ENCODE measurements around the gene C1QTNF12. TPM values are rescaled to one million over a fixed set of nuclear protein-coding genes. Genes with fewer than 3 reads are reported as not detected.
A peak's percentile ranks its signal among the peaks of the same experiment; 100 is the strongest.

C1QTNF12 gene
- total RNA-seq, 2 experiments from 2014 or later, result 1.8 to 6.1 TPM

DNA sequence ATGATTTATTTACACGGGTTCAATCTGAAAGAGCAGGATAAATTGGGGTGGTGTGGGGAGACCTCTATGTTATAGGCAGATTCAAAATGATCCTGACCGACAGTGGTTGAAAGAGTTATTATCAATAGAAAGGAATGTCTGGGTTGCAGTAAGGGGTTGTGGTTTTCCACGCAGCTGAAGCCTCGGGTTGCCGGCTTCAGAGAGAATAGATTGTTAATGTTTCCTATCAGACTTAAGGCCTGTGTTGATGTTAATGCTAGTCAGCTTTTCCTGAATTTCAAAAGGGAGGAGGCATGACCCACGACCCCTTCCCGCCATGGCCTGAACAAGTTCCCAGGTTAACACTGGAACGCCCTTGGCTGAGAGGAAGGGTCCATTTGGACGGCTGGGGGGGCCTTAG, 29.3 kb upstream of the C1QTNF12 start:
- no TSS peak for BruUV-seq (replicated peaks)
- Histone ChIP-seq H3K9me3 (ENCODE audit: low read length) (no peaks in the 10 kb centered on the region), H3K9me2 (ENCODE audit: insufficient read depth, low read length) (no peaks in the 10 kb centered on the region), H2AFZ (ENCODE audit: low read length) (no peak overlapping the region), H3K27ac (ENCODE audit: low read depth, low read length, poor library complexity, severe bottlenecking) (no peak overlapping the region), H3K79me2 (ENCODE audit: insufficient read depth, low read depth, low read length) (peaks cover 24% of the 10 kb centered on the region), H3K4me1 (ENCODE audit: insufficient read depth, low read length, poor library complexity, severe bottlenecking) (peaks cover 26% of the 10 kb centered on the region), H3K36me3 (ENCODE audit: insufficient read depth, low read length) (peaks cover 15% of the 10 kb centered on the region), H3K4me3 (ENCODE audit: low read depth, low read length, poor library complexity, severe bottlenecking) (no peak overlapping the region), H4K20me1 (ENCODE audit: insufficient read depth, low read length) (0 out of 2 replicates have a peak, but pooled peaks cover 12% of the 10 kb centered on the region), H3K4me2 (ENCODE audit: low read length) (no peak overlapping the region)
- DNase-seq (ENCODE audit: low spot score), result no peak
- TF ChIP-seq EZH2phosphoT487 (IDR thresholded peaks at IDR 0.05; ENCODE audit: borderline replicate concordance, low read depth, low read length), result no peak
- TF ChIP-seq, protein P1, sequence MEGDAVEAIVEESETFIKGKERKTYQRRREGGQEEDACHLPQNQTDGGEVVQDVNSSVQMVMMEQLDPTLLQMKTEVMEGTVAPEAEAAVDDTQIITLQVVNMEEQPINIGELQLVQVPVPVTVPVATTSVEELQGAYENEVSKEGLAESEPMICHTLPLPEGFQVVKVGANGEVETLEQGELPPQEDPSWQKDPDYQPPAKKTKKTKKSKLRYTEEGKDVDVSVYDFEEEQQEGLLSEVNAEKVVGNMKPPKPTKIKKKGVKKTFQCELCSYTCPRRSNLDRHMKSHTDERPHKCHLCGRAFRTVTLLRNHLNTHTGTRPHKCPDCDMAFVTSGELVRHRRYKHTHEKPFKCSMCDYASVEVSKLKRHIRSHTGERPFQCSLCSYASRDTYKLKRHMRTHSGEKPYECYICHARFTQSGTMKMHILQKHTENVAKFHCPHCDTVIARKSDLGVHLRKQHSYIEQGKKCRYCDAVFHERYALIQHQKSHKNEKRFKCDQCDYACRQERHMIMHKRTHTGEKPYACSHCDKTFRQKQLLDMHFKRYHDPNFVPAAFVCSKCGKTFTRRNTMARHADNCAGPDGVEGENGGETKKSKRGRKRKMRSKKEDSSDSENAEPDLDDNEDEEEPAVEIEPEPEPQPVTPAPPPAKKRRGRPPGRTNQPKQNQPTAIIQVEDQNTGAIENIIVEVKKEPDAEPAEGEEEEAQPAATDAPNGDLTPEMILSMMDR (conservative IDR thresholded peaks at IDR 0.05; ENCODE audit: low read length), result no peak
- POLR2A ChIA-PET, result interaction anchor here (0.7 kb wide), 1 partner anchor 29 kb away, joined by 3 read pairs; no protein-coding TSS in a partner anchor
- intact Hi-C loops (cut with micrococcal nuclease; ENCODE audit: unreplicated experiment), result no loop called here
- CTCF ChIA-PET (ENCODE audit: unreplicated experiment), result no interaction called here

DNA sequence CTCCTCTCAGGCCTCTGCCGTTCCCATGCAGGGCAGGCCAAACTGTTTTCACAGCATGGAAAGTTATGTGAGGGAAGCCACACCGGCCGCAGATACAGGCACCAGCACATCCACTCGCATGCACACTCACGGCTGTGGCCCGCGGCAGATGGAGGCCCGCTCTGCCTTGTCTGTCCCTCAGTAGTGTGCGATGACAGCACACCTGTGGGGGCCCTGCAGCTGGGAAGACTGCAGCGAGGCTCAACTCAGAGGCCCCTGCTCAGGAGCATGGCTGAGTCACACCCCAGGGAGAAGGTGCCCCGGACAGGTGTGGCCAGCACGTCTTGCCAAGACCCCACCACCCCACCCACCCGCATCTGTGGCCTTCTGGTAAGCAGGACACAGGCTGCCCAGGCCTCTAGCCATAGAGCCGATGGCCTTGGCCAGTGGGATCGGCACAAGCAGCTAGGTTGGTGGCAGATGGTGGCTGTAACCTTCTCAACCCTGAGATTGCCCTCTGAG, 28.5 kb upstream of the C1QTNF12 start:
- CTCF ChIA-PET (ENCODE audit: unreplicated experiment), result no interaction called here

More for the DNA sequence above, 28.5 kb upstream of the C1QTNF12 start:
- H3K4me2 ChIP-seq (ENCODE audit: low read length), result peak overlapping the region; percentile 79
- DNase-seq (ENCODE audit: low spot score), result no peak
- H2AFZ ChIP-seq (ENCODE audit: low read length), result no peak overlapping the region
- peaks cover 33% of the 10 kb centered on the region for H3K79me2 ChIP-seq (ENCODE audit: insufficient read depth, low read depth, low read length)
- BruUV-seq (replicated peaks), result no TSS peak
- peaks cover 26% of the 10 kb centered on the region for H3K4me1 ChIP-seq (ENCODE audit: insufficient read depth, low read length, poor library complexity, severe bottlenecking)
- intact Hi-C loops (cut with micrococcal nuclease; ENCODE audit: unreplicated experiment), result no loop called here
- H4K20me1 ChIP-seq (ENCODE audit: insufficient read depth, low read length), result 0 out of 2 replicates have a peak, but pooled peaks cover 12% of the 10 kb centered on the region
- POLR2A ChIA-PET, result interaction anchor here (0.6 to 0.7 kb wide), 2 partner anchors 30 to 360 kb away, joined by 3 read pairs; no protein-coding TSS in a partner anchor
- H3K27ac ChIP-seq (ENCODE audit: low read depth, low read length, poor library complexity, severe bottlenecking), result no peak overlapping the region
- no peak overlapping the region for H3K4me3 ChIP-seq (ENCODE audit: low read depth, low read length, poor library complexity, severe bottlenecking)
- H3K9me3 ChIP-seq (ENCODE audit: low read length), result no peaks in the 10 kb centered on the region
- peaks cover 23% of the 10 kb centered on the region for H3K36me3 ChIP-seq (ENCODE audit: insufficient read depth, low read length)
- H3K9me2 ChIP-seq (ENCODE audit: insufficient read depth, low read length), result no peaks in the 10 kb centered on the region
- no peak for TF ChIP-seq EZH2phosphoT487 (IDR thresholded peaks at IDR 0.05; ENCODE audit: borderline replicate concordance, low read depth, low read length)
- TF ChIP-seq, protein P1 (conservative IDR thresholded peaks at IDR 0.05; ENCODE audit: low read length), result no peak

All from OCI-LY7 (cell line).